HG03045 (cell line): ENCODE data around the gene MKX.

Experiments
- ATAC-seq: cut with Tn5 transposase; IDR thresholded peaks from one replicate; pipeline ENCODE4 v1.9.1; 2021; ENCODE audit warnings: mild to moderate bottlenecking, moderate library complexity; ENCODE audit not compliant: unreplicated experiment

Gene MKX

GRCh38 chr10:27742195-27743011, 3.2 kb downstream of the MKX start:
- peak; percentile 83 for ATAC-seq

- no peak for ATAC-seq
Observed at GRCh38 chr10:27741173-27742091, 4.2 kb downstream of the MKX start.

GRCh38 chr10:27736396-27736795, 9.2 kb downstream of the MKX start:
- ATAC-seq, result no peak

- no peak for ATAC-seq
Observed at GRCh38 chr10:27730041-27730440, 15.6 kb downstream of the MKX start.

GRCh38 chr10:27728338-27728737, 17.3 kb downstream of the MKX start:
- no peak for ATAC-seq

GRCh38 chr10:27724287-27724686, 21.3 kb downstream of the MKX start:
- no peak for ATAC-seq

GRCh38 chr10:27723436-27723835, 22.2 kb downstream of the MKX start:
- no peak for ATAC-seq

GRCh38 chr10:27720529-27720928, 25.1 kb downstream of the MKX start:
- ATAC-seq, result no peak

- no peak for ATAC-seq
Observed at GRCh38 chr10:27719052-27719451, 26.6 kb downstream of the MKX start.

GRCh38 chr10:27717861-27718260, 27.8 kb downstream of the MKX start:
- no peak for ATAC-seq

GRCh38 chr10:27717224-27717623, 28.4 kb downstream of the MKX start:
- ATAC-seq, result no peak

GRCh38 chr10:27716521-27716920, 29.1 kb downstream of the MKX start:
- no peak for ATAC-seq

GRCh38 chr10:27715505-27715904, 30.1 kb downstream of the MKX start:
- ATAC-seq, result no peak

- ATAC-seq, result no peak
Observed at GRCh38 chr10:27714349-27714748, 31.3 kb downstream of the MKX start.

- ATAC-seq, result no peak
Observed at GRCh38 chr10:27713941-27714340, 31.7 kb downstream of the MKX start.

GRCh38 chr10:27710014-27710413, 35.6 kb downstream of the MKX start:
- no peak for ATAC-seq

GRCh38 chr10:27709304-27709703, 36.3 kb downstream of the MKX start:
- ATAC-seq, result no peak

- no peak for ATAC-seq
Observed at GRCh38 chr10:27701938-27702537, 43.6 kb downstream of the MKX start.

- ATAC-seq, result no peak
Observed at GRCh38 chr10:27699776-27700175, 45.8 kb downstream of the MKX start.

GRCh38 chr10:27698961-27699360, 46.7 kb downstream of the MKX start:
- ATAC-seq, result no peak

- no peak for ATAC-seq
Observed at GRCh38 chr10:27696466-27696865, 49.2 kb downstream of the MKX start.

- no peak for ATAC-seq
Observed at GRCh38 chr10:27695706-27696105, 49.9 kb downstream of the MKX start.
